Endothelial cell of umbilical vein (primary cell): ENCODE measurements around the gene KRT3. TPM values are rescaled to one million over a fixed set of nuclear protein-coding genes. Genes with fewer than 3 reads are reported as not detected.

ENCODE experiments used
- BruUV-seq: library from RNA; stranded (reverse); fragments of 400-500 nt; replicated peaks from 2 replicates; lab custom pipeline; 2021; lab: Mats Ljungman, UMichigan
- CTCF ChIA-PET: fragments of 300-600, 350-600 bp; sonication (Branson Sonifier 250); formaldehyde crosslinking; loops from one replicate; lab custom pipeline; 2021; ENCODE audit warnings: antibody characterized with exemption, inconsistent platforms; lab: Charles Lee
- POLR2A ChIA-PET: fragments of 300-600, 350-600 bp; sonication (Branson Sonifier 250); formaldehyde crosslinking; loops from one replicate; lab custom pipeline; 2021; ENCODE audit warnings: antibody characterized with exemption, inconsistent platforms; lab: Charles Lee
- DNase-seq: peaks from one replicate; pipeline ENCODE4 v3.0.0-alpha.2; 2011; ENCODE audit warnings: low read depth, low spot score
- FAIRE-seq: peaks from 2 replicates; lab custom pipeline; 2011; peaks lifted over from hg19 to GRCh38; lab: Jason Lieb, UNC
- H2AFZ ChIP-seq: 2 replicates; pipeline ENCODE4 v1.6.0; 2012; ENCODE audit warnings: low read depth, low read length, control low read depth, inconsistent platforms
- H3K27ac ChIP-seq: 2 replicates; pipeline ENCODE4 v1.5.1; 2011; ENCODE audit warnings: low read depth, mild to moderate bottlenecking, control low read depth, low read length, moderate library complexity; ENCODE audit not compliant: insufficient read depth
- H3K27me3 ChIP-seq, 2 experiments: 2 replicates each; pipeline versions ENCODE4 v1.6.0 to v1.6.1; 2011; ENCODE audit warnings: low read length in 2 of 2, mixed read lengths in 1 of 2; ENCODE audit not compliant: control insufficient read depth in 2 of 2, insufficient read depth in 2 of 2
- H3K36me3 ChIP-seq, 2 experiments: 2 replicates in 1 of 2; 3 replicates in 1 of 2; pipeline ENCODE4 v1.5.1; 2011; ENCODE audit warnings: low read length in 2 of 2, mild to moderate bottlenecking in 1 of 2, moderate library complexity in 1 of 2; ENCODE audit not compliant: control insufficient read depth in 2 of 2, insufficient read depth in 2 of 2; ENCODE audit errors: extremely low read depth in 1 of 2
- H3K4me1 ChIP-seq: 3 replicates; pipeline ENCODE4 v1.5.1; 2011; ENCODE audit warnings: mild to moderate bottlenecking, low read length; ENCODE audit not compliant: control insufficient read depth, insufficient read depth; ENCODE audit errors: extremely low read depth
- H3K4me2 ChIP-seq: 2 replicates; pipeline ENCODE4 v1.6.1; 2011; ENCODE audit warnings: low read length, control low read depth, mixed read lengths; ENCODE audit not compliant: insufficient read depth
- H3K4me3 ChIP-seq, 3 experiments: fragments of 200-600 bp in 1 of 3; sonication (generic), shearing (Covaris generic) in 1 of 3; replicated peaks in 1 of 3; 2 replicates each; pipeline ENCODE4 v1.5.1; 2011 to 2016; ENCODE audit warnings: control low read depth in 3 of 3, low read length in 3 of 3, mild to moderate bottlenecking in 2 of 3, inconsistent platforms in 1 of 3, low read depth in 1 of 3, moderate library complexity in 1 of 3; ENCODE audit not compliant: insufficient read depth in 1 of 3
- H3K79me2 ChIP-seq: 2 replicates; pipeline ENCODE4 v1.6.0; 2012; ENCODE audit warnings: low read length, inconsistent platforms; ENCODE audit not compliant: control insufficient read depth, insufficient read depth
- H3K9ac ChIP-seq: replicated peaks from 2 replicates; pipeline ENCODE3; 2011; ENCODE audit warnings: low read length, control low read depth; ENCODE audit not compliant: insufficient read depth; ENCODE audit errors: extremely low read depth
- H3K9me1 ChIP-seq: replicated peaks from 3 replicates; pipeline ENCODE4 v1.6.0; 2011; ENCODE audit warnings: mild to moderate bottlenecking, low read length; ENCODE audit not compliant: control insufficient read depth, insufficient read depth; ENCODE audit errors: extremely low read depth
- H3K9me3 ChIP-seq: replicated peaks from 2 replicates; pipeline ENCODE4 v1.5.1; 2012; ENCODE audit warnings: low read length, inconsistent platforms; ENCODE audit not compliant: control insufficient read depth, insufficient read depth
- H4K20me1 ChIP-seq: replicated peaks from 2 replicates; pipeline ENCODE3; 2011; ENCODE audit warnings: mild to moderate bottlenecking, low read length; ENCODE audit not compliant: control insufficient read depth, insufficient read depth; ENCODE audit errors: extremely low read depth
- CTCF ChIP-seq, 2 donors: IDR thresholded peaks; 1 replicate in 1 of 2; 2 replicates in 1 of 2; pipeline ENCODE4 v1.5.1; 2011; ENCODE audit warnings: low read length in 2 of 2, mild to moderate bottlenecking in 2 of 2, moderate library complexity in 2 of 2, control low read depth in 1 of 2, inconsistent platforms in 1 of 2, low read depth in 1 of 2; ENCODE audit not compliant: insufficient read depth in 1 of 2; ENCODE audit errors: extremely low read depth in 1 of 2
- EZH2 ChIP-seq: IDR thresholded peaks from 2 replicates; pipeline ENCODE4 v1.6.1; 2012; ENCODE audit warnings: borderline replicate concordance, low read depth, mild to moderate bottlenecking, moderate library complexity, low read length, inconsistent platforms; ENCODE audit not compliant: severe bottlenecking
- FOS ChIP-seq: IDR thresholded peaks from 2 replicates; pipeline ENCODE4 v1.6.1; 2011; ENCODE audit warnings: mild to moderate bottlenecking, low read length, moderate library complexity, borderline replicate concordance; ENCODE audit not compliant: insufficient read depth
- GATA2 ChIP-seq: IDR thresholded peaks from 2 replicates; pipeline ENCODE4 v1.7.0; 2011; ENCODE audit warnings: low read depth, mild to moderate bottlenecking, moderate library complexity, mixed read lengths, low read length; ENCODE audit not compliant: insufficient read length, insufficient read depth
- JUN ChIP-seq: IDR thresholded peaks from 2 replicates; pipeline ENCODE4 v1.6.1; 2011; ENCODE audit warnings: borderline replicate concordance, low read depth; ENCODE audit not compliant: insufficient read length, insufficient read depth
- MYC ChIP-seq: IDR thresholded peaks from one replicate; pipeline ENCODE4 v1.6.1; 2011; ENCODE audit warnings: mild to moderate bottlenecking, low read depth, low read length
- POLR2A ChIP-seq: IDR thresholded peaks from 2 replicates; pipeline ENCODE4 v1.6.1; 2012; ENCODE audit warnings: low read depth, mild to moderate bottlenecking, control low read depth, low read length
- POLR2AphosphoS5 ChIP-seq: IDR thresholded peaks from 2 replicates; pipeline ENCODE4 v1.6.1; 2012; ENCODE audit warnings: low read depth, mild to moderate bottlenecking, control low read depth, low read length, moderate library complexity; ENCODE audit not compliant: insufficient read depth
- dilution Hi-C: fragments of 300-500 bp; cut with MboI; formaldehyde crosslinking; loops from one replicate; pipeline ENCODE4 v1.15.0; 2019; ENCODE audit warnings: low sequenced_read_pairs; ENCODE audit not compliant: extremely low pct_ligation_motif_present
- intact Hi-C: fragments of 100-400 bp; cut with micrococcal nuclease; formaldehyde crosslinking; loops from one replicate; pipeline ENCODE4 v1.10.0; 2022
- polyA plus RNA-seq, 4 experiments: library from polyadenylated mRNA; depleted of rRNA in 3 of 4; stranded (reverse) in 3 of 4; unstranded in 1 of 4; fragments of >200 nt; gene quantifications; 2 replicates each; pipeline versions ENCODE4 v1.2.1 to v1.2.3, GENCODE V29; 2011 to 2012; ENCODE audit warnings: missing spikeins in 1 of 4
- total RNA-seq: library from RNA; stranded (reverse); gene quantifications from 2 replicates; pipeline ENCODE4 v1.2.3, GENCODE V29; 2021
- TF ChIP-seq, protein P1 (sequence below): IDR thresholded peaks from 2 replicates; pipeline ENCODE4 v1.6.1; 2011; ENCODE audit not compliant: insufficient read depth, insufficient read length

Gene KRT3
- total and polyA plus RNA-seq, 2 donors (not counting 3 experiments of a cell fraction or from before 2014, with no cell fraction given) = not detected

GRCh38 chr12:52788876-52789636, 6.9 kb downstream of the KRT3 start:
- Histone ChIP-seq H3K27me3 (peaks cover 12 to 17% of the 10 kb centered on the region in 2 experiments), H3K9me1 (no peaks in the 10 kb centered on the region), H3K27ac (no peak overlapping the region), H3K36me3 (no peaks in the 10 kb centered on the region), H3K9me3 (no peaks in the 10 kb centered on the region), H3K4me1 (no peaks in the 10 kb centered on the region), H3K4me2 (no peak overlapping the region), H3K4me3 (no peak overlapping the region), H3K79me2 (no peaks in the 10 kb centered on the region), H2AFZ (no peak overlapping the region), H4K20me1 (no peaks in the 10 kb centered on the region), H3K9ac (no peak overlapping the region)
- dilution Hi-C loops = no loop called here
- FAIRE-seq = no peak
- BruUV-seq = no TSS peak
- POLR2A ChIA-PET = no interaction called here
- no peak for TF ChIP-seq POLR2AphosphoS5
- TF ChIP-seq JUN = no peak
- TF ChIP-seq, protein P1, sequence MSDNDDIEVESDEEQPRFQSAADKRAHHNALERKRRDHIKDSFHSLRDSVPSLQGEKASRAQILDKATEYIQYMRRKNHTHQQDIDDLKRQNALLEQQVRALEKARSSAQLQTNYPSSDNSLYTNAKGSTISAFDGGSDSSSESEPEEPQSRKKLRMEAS = no peak
- no peak for TF ChIP-seq FOS
- no peak for TF ChIP-seq GATA2
- no peak for TF ChIP-seq MYC
- no peak for TF ChIP-seq POLR2A
- no peak for TF ChIP-seq CTCF (IDR thresholded peaks at IDR 0.05; ENCODE audit: extremely low read depth in 1 of 2, insufficient read depth in 1 of 2, low read depth in 1 of 2, low read length in 2 of 2)
- no peak for TF ChIP-seq EZH2
- DNase-seq = no peak
- CTCF ChIA-PET = interaction anchor here (1.3 kb wide), 1 partner anchor 10 kb away, joined by 3 read pairs; no protein-coding TSS in a partner anchor
- intact Hi-C loops = no loop called here
